ENCODE measurements around the gene SLC35F5. TPM values are rescaled to one million over a fixed set of nuclear protein-coding genes. Genes with fewer than 3 reads are reported as not detected.
"Not testable (repeated sequence)": the region's sequence is repeated elsewhere in the genome, so short reads cannot be mapped to it uniquely, and the experiment has no call there.

Gene SLC35F5
- polyA plus RNA-seq, 1 donor (not counting 4 experiments of a cell fraction or from before 2014, with no cell fraction given), result 86.5 TPM

- DNase-seq (ENCODE audit: low read depth, low spot score) (no peak), FAIRE-seq (no peak)
- no peaks in the 10 kb centered on the region for H3K27me3 ChIP-seq (ENCODE audit: control insufficient read depth, extremely low read depth, insufficient read depth, low read length)
- no peak overlapping the region for H2AFZ ChIP-seq (ENCODE audit: control insufficient read depth, low read length)
- H3K4me2 ChIP-seq (ENCODE audit: control insufficient read depth, extremely low read depth, insufficient read depth, low read depth, low read length), result no peak overlapping the region
- dilution Hi-C loops (cut with MboI; ENCODE audit: extremely low pct_ligation_motif_present, low sequenced_read_pairs), result no loop called here
- H4K20me1 ChIP-seq (ENCODE audit: control insufficient read depth, extremely low read depth, insufficient read depth, low read length), result no peaks in the 10 kb centered on the region
- no peaks in the 10 kb centered on the region for H3K9me1 ChIP-seq (ENCODE audit: control insufficient read depth, extremely low read depth, insufficient read depth, low read length)
- H3K9me3 ChIP-seq (ENCODE audit: control insufficient read depth, low read depth, low read length), result no peaks in the 10 kb centered on the region
- H3K9ac ChIP-seq (ENCODE audit: control insufficient read depth, extremely low read depth, insufficient read depth, low read length), result no peak overlapping the region
- no peaks in the 10 kb centered on the region for H3K36me3 ChIP-seq (ENCODE audit: control insufficient read depth in 2 of 2, extremely low read depth in 1 of 2, insufficient read depth in 2 of 2, low read length in 2 of 2)
- H3K27ac ChIP-seq (ENCODE audit: control insufficient read depth, insufficient read depth, low read length), result no peak overlapping the region
- no peaks in the 10 kb centered on the region for H3K79me2 ChIP-seq (ENCODE audit: control insufficient read depth, insufficient read depth, low read length)
- TF ChIP-seq EZH2 (IDR thresholded peaks at IDR 0.05; ENCODE audit: low read length), result no peak
- TF ChIP-seq, protein P1, sequence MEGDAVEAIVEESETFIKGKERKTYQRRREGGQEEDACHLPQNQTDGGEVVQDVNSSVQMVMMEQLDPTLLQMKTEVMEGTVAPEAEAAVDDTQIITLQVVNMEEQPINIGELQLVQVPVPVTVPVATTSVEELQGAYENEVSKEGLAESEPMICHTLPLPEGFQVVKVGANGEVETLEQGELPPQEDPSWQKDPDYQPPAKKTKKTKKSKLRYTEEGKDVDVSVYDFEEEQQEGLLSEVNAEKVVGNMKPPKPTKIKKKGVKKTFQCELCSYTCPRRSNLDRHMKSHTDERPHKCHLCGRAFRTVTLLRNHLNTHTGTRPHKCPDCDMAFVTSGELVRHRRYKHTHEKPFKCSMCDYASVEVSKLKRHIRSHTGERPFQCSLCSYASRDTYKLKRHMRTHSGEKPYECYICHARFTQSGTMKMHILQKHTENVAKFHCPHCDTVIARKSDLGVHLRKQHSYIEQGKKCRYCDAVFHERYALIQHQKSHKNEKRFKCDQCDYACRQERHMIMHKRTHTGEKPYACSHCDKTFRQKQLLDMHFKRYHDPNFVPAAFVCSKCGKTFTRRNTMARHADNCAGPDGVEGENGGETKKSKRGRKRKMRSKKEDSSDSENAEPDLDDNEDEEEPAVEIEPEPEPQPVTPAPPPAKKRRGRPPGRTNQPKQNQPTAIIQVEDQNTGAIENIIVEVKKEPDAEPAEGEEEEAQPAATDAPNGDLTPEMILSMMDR (optimal IDR thresholded peaks at IDR 0.05 in 1 of 3, IDR thresholded peaks at IDR 0.05 in 1 of 3, conservative IDR thresholded peaks at IDR 0.05 in 1 of 3; ENCODE audit: extremely low read depth in 1 of 3, insufficient read depth in 2 of 3, low read length in 3 of 3), result no peak
- no peak overlapping the region for H3K4me3 ChIP-seq (ENCODE audit: control insufficient read depth in 2 of 3, extremely low read depth in 1 of 3, insufficient read depth in 2 of 3, low read depth in 1 of 3, low read length in 3 of 3)
- H3K4me1 ChIP-seq (ENCODE audit: control insufficient read depth, extremely low read depth, insufficient read depth, low read length), result no peaks in the 10 kb centered on the region
Measured at GRCh38 chr2:113694438-113694837, 62.0 kb downstream of the SLC35F5 start.

DNA sequence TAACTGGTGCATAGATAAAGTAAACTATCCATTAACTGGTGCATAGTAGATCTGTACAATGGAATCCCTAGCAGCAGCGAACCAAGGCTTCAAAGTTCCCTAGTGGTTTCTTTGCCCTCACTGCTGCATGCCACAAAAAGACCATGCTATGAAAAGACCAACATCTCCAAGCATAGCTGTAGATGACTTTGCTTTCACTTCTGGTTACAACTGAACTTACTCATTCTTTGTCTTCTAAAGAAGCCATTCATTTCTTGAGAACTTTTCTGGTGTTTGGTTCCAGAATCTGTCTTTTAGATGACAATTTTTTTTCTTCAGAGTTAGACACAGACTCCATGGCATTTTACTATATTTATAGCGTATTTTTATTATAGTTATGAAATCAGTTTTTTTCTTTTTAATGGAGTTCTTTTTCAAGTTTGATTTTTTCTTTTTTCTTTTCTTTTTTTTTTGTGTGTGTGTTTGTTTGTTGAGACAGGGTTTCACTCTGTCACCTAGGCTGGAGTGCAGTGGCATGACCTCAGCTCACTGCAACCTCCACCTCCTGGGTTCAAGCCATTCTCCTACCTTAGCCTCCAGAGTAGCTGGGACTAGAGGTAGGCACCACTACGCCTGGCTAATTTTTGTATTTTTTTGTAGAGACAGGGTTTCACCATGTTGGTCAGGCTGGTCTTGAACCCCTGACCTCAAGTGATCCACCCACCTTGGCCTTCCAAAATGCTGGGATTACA is 63.6 kb downstream of the SLC35F5 start:
- Histone ChIP-seq H3K4me1 (ENCODE audit: control insufficient read depth, extremely low read depth, insufficient read depth, low read length) (no peaks in the 10 kb centered on the region), H3K4me3 (ENCODE audit: control insufficient read depth in 2 of 3, extremely low read depth in 1 of 3, insufficient read depth in 2 of 3, low read depth in 1 of 3, low read length in 3 of 3) (no peak overlapping the region), H3K79me2 (ENCODE audit: control insufficient read depth, insufficient read depth, low read length) (no peaks in the 10 kb centered on the region), H3K27ac (ENCODE audit: control insufficient read depth, insufficient read depth, low read length) (no peak overlapping the region), H4K20me1 (ENCODE audit: control insufficient read depth, extremely low read depth, insufficient read depth, low read length) (no peaks in the 10 kb centered on the region), H3K9me3 (ENCODE audit: control insufficient read depth, low read depth, low read length) (no peaks in the 10 kb centered on the region), H3K27me3 (ENCODE audit: control insufficient read depth, extremely low read depth, insufficient read depth, low read length) (no peaks in the 10 kb centered on the region), H3K4me2 (ENCODE audit: control insufficient read depth, extremely low read depth, insufficient read depth, low read depth, low read length) (no peak overlapping the region), H3K9me1 (ENCODE audit: control insufficient read depth, extremely low read depth, insufficient read depth, low read length) (no peaks in the 10 kb centered on the region), H3K36me3 (ENCODE audit: control insufficient read depth in 2 of 2, extremely low read depth in 1 of 2, insufficient read depth in 2 of 2, low read length in 2 of 2) (no peaks in the 10 kb centered on the region), H2AFZ (ENCODE audit: control insufficient read depth, low read length) (no peak overlapping the region), H3K9ac (ENCODE audit: control insufficient read depth, extremely low read depth, insufficient read depth, low read length) (no peak overlapping the region)
- TF ChIP-seq, protein P1 (optimal IDR thresholded peaks at IDR 0.05 in 1 of 3, IDR thresholded peaks at IDR 0.05 in 1 of 3, conservative IDR thresholded peaks at IDR 0.05 in 1 of 3; ENCODE audit: extremely low read depth in 1 of 3, insufficient read depth in 2 of 3, low read length in 3 of 3), result no peak
- no peak for TF ChIP-seq EZH2 (IDR thresholded peaks at IDR 0.05; ENCODE audit: low read length)
- DNase-seq (ENCODE audit: low read depth, low spot score) (no peak), FAIRE-seq (no peak)
- dilution Hi-C loops (cut with MboI; ENCODE audit: extremely low pct_ligation_motif_present, low sequenced_read_pairs), result no loop called here

GRCh38 chr2:113690871-113691270 is 65.6 kb downstream of the SLC35F5 start:
- H3K79me2 ChIP-seq (ENCODE audit: control insufficient read depth, insufficient read depth, low read length); H3K4me2 ChIP-seq (ENCODE audit: control insufficient read depth, extremely low read depth, insufficient read depth, low read depth, low read length); H3K36me3 ChIP-seq (ENCODE audit: control insufficient read depth in 2 of 2, extremely low read depth in 1 of 2, insufficient read depth in 2 of 2, low read length in 2 of 2); H3K9me3 ChIP-seq (ENCODE audit: control insufficient read depth, low read depth, low read length); H3K4me1 ChIP-seq (ENCODE audit: control insufficient read depth, extremely low read depth, insufficient read depth, low read length); FAIRE-seq; H3K27ac ChIP-seq (ENCODE audit: control insufficient read depth, insufficient read depth, low read length); dilution Hi-C loops (cut with MboI; ENCODE audit: extremely low pct_ligation_motif_present, low sequenced_read_pairs); H4K20me1 ChIP-seq (ENCODE audit: control insufficient read depth, extremely low read depth, insufficient read depth, low read length); H3K4me3 ChIP-seq (ENCODE audit: control insufficient read depth in 2 of 3, extremely low read depth in 1 of 3, insufficient read depth in 2 of 3, low read depth in 1 of 3, low read length in 3 of 3); H3K27me3 ChIP-seq (ENCODE audit: control insufficient read depth, extremely low read depth, insufficient read depth, low read length); DNase-seq (ENCODE audit: low read depth, low spot score); H3K9me1 ChIP-seq (ENCODE audit: control insufficient read depth, extremely low read depth, insufficient read depth, low read length); H2AFZ ChIP-seq (ENCODE audit: control insufficient read depth, low read length); H3K9ac ChIP-seq (ENCODE audit: control insufficient read depth, extremely low read depth, insufficient read depth, low read length): not testable (repeated sequence)
